SK-N-SH (cell line): ENCODE results near the gene GLA. TPM values are rescaled to one million over a fixed set of nuclear protein-coding genes. Genes with fewer than 3 reads are reported as not detected.

ENCODE experiments used
- CTCF ChIA-PET: fragments of 300-600, 350-600 bp; formaldehyde crosslinking; extraction: SDS; loops from one replicate; lab custom pipeline; 2021; lab: Yijun Ruan, JAX
- POLR2A ChIA-PET: fragments of 350-600 bp; sonication (Branson Sonifier 250); formaldehyde crosslinking; extraction: SDS; loops from one replicate; lab custom pipeline; 2020; ENCODE audit warnings: antibody characterized with exemption, inconsistent platforms; lab: Yijun Ruan, JAX
- DNase-seq: peaks from one replicate; pipeline ENCODE4 v3.0.0; 2012
- H2AFZ ChIP-seq: fragments of 200-600 bp; sonication (generic); 2 replicates; pipeline ENCODE4 v1.8.1; 2016; ENCODE audit warnings: antibody characterized with exemption, mild to moderate bottlenecking, low read depth
- H3F3A ChIP-seq: fragments of 200-600 bp; sonication (generic); replicated peaks from 2 replicates; pipeline ENCODE3; 2016; ENCODE audit warnings: antibody characterized with exemption, mild to moderate bottlenecking; ENCODE audit not compliant: insufficient read depth
- H3K27ac ChIP-seq, 2 experiments: fragments of 200-500 bp in 1 of 2; fragments of 200-600 bp in 1 of 2; sonication (Bioruptor generic) in 1 of 2; sonication (generic), shearing (Covaris generic) in 1 of 2; 2 replicates each; pipeline versions ENCODE4 v1.5.1 to v1.6.1; 2014 to 2016; ENCODE audit warnings: low read depth in 2 of 2, inconsistent platforms in 1 of 2, low read length in 1 of 2, mild to moderate bottlenecking in 1 of 2, mixed read lengths in 1 of 2
- H3K27me3 ChIP-seq: fragments of 200-600 bp; sonication (generic), shearing (Covaris generic); 2 replicates; pipeline ENCODE4 v1.6.1; 2016; ENCODE audit warnings: mixed run types; ENCODE audit not compliant: insufficient read depth
- H3K36me3 ChIP-seq, 2 experiments: fragments of 200-500 bp in 1 of 2; fragments of 200-600 bp in 1 of 2; sonication (Bioruptor generic) in 1 of 2; sonication (generic) in 1 of 2; replicated peaks in 1 of 2; 2 replicates each; pipeline versions ENCODE3 to v1.5.1; 2014 to 2016; ENCODE audit warnings: low read length in 1 of 2, mild to moderate bottlenecking in 1 of 2; ENCODE audit not compliant: insufficient read depth in 2 of 2, control insufficient read depth in 1 of 2
- H3K4me1 ChIP-seq, 2 experiments: fragments of 200-500 bp in 1 of 2; fragments of 200-600 bp in 1 of 2; sonication (Bioruptor generic) in 1 of 2; sonication (generic), shearing (Covaris generic) in 1 of 2; 2 replicates each; pipeline versions ENCODE4 v1.5.1 to v1.6.1; 2014 to 2016; ENCODE audit warnings: low read depth in 1 of 2, low read length in 1 of 2, mixed run types in 1 of 2; ENCODE audit not compliant: insufficient read depth in 2 of 2, control insufficient read depth in 1 of 2
- H3K4me2 ChIP-seq: fragments of 200-600 bp; sonication (generic), shearing (Covaris generic); 2 replicates; pipeline ENCODE4 v1.6.1; 2017; ENCODE audit warnings: mixed run types
- H3K4me3 ChIP-seq, 2 experiments: fragments of 200-500 bp in 1 of 2; fragments of 200-600 bp in 1 of 2; sonication (Bioruptor generic) in 1 of 2; sonication (generic), shearing (Covaris generic) in 1 of 2; 2 replicates each; pipeline versions ENCODE4 v1.5.1 to v1.8.1; 2014 to 2016; ENCODE audit warnings: low read depth in 2 of 2, inconsistent platforms in 1 of 2, low read length in 1 of 2, mild to moderate bottlenecking in 1 of 2, mixed read lengths in 1 of 2, moderate library complexity in 1 of 2
- H3K79me2 ChIP-seq: fragments of 200-600 bp; sonication (generic); 2 replicates; pipeline ENCODE4 v1.8.1; 2017; ENCODE audit warnings: mild to moderate bottlenecking; ENCODE audit not compliant: insufficient read depth
- H3K9ac ChIP-seq: fragments of 200-600 bp; sonication (generic); 2 replicates; pipeline ENCODE4 v1.6.1; 2017; ENCODE audit warnings: mixed run types
- H3K9me2 ChIP-seq: fragments of 200-600 bp; sonication (generic); 2 replicates; pipeline ENCODE4 v1.6.1; 2017; ENCODE audit warnings: mixed run types
- H3K9me3 ChIP-seq: fragments of 200-600 bp; sonication (generic); 2 replicates; pipeline ENCODE4 v1.6.1; 2017; ENCODE audit warnings: mixed run types, mild to moderate bottlenecking, moderate library complexity
- H4K20me1 ChIP-seq: fragments of 200-600 bp; sonication (generic); 2 replicates; pipeline ENCODE4 v1.6.1; 2017; ENCODE audit warnings: mild to moderate bottlenecking, mixed run types; ENCODE audit not compliant: insufficient read depth
- EZH2phosphoT487 ChIP-seq: fragments of 200-600 bp; sonication (generic); IDR thresholded peaks from 2 replicates; pipeline ENCODE4 v1.6.1; 2017; ENCODE audit warnings: low read depth, mixed run types, mild to moderate bottlenecking, antibody characterized with exemption, moderate library complexity, borderline replicate concordance
- FOXJ3 ChIP-seq: sonication (generic); formaldehyde crosslinking; IDR thresholded peaks from 2 replicates; pipeline ENCODE4 v1.5.1; 2020; ENCODE audit warnings: mild to moderate bottlenecking, missing genetic modification reagents
- FOXM1 ChIP-seq: IDR thresholded peaks from 2 replicates; pipeline ENCODE4 v1.4.0; 2012; ENCODE audit warnings: low read depth, mild to moderate bottlenecking
- IRF3 ChIP-seq: fragments of 150-350 bp; IDR thresholded peaks from 2 replicates; pipeline ENCODE4 v1.6.1; 2016; ENCODE audit warnings: mild to moderate bottlenecking, low read depth, low read length
- MEF2A ChIP-seq: IDR thresholded peaks from 2 replicates; pipeline ENCODE4 v1.4.0; 2012; ENCODE audit warnings: low read depth, borderline replicate concordance
- PBX3 ChIP-seq: IDR thresholded peaks from 2 replicates; pipeline ENCODE4; 2012
- POLR2AphosphoS5 ChIP-seq: IDR thresholded peaks from 2 replicates; pipeline ENCODE4 v1.6.1; 2012; ENCODE audit warnings: low read depth, low read length
- RAD21 ChIP-seq: IDR thresholded peaks from 2 replicates; pipeline ENCODE4 v1.6.1; 2012; ENCODE audit warnings: mild to moderate bottlenecking, low read length
- RCOR1 ChIP-seq: fragments of 150-350 bp; IDR thresholded peaks from 2 replicates; pipeline ENCODE4 v1.6.1; 2017; ENCODE audit warnings: antibody characterized with exemption, low read length
- RFX5 ChIP-seq: IDR thresholded peaks from 2 replicates; pipeline ENCODE4 v1.6.1; 2012; ENCODE audit warnings: mild to moderate bottlenecking, improper control_type of control experiment, low read length
- TAF1 ChIP-seq: IDR thresholded peaks from 2 replicates; pipeline ENCODE4 v1.6.1; 2012; ENCODE audit warnings: low read depth, mild to moderate bottlenecking, low read length, moderate library complexity, borderline replicate concordance
- USF1 ChIP-seq: IDR thresholded peaks from 2 replicates; pipeline ENCODE4 v1.4.0; 2012; ENCODE audit warnings: low read depth, borderline replicate concordance
- USF2 ChIP-seq: fragments of 150-350 bp; IDR thresholded peaks from 2 replicates; pipeline ENCODE4 v1.6.1; 2017; ENCODE audit warnings: antibody characterized with exemption, low read length, low read depth, borderline replicate concordance
- YY1 ChIP-seq: IDR thresholded peaks from 2 replicates; pipeline ENCODE4 v1.4.0; 2012; ENCODE audit warnings: low read depth, mild to moderate bottlenecking
- WGBS: methylation state at CpG from one replicate; pipeline ENCODE4 v1.1.6; 2017; ENCODE audit warnings: low lambda C conversion rate; 5-methylcytosine and 5-hydroxymethylcytosine counted together
- polyA plus RNA-seq, 3 experiments: library from polyadenylated mRNA; depleted of rRNA; stranded (reverse); fragments of >200 nt; gene quantifications; 2 replicates each; pipeline ENCODE4 v1.2.3, GENCODE V29; 2012

The GLA gene
- polyA plus RNA-seq, 1 of the 3 experiments (the other 2 are of a cell fraction) = 20.4 TPM

GRCh38 chrX:101369687-101370086 is 38.0 kb downstream of the GLA start:
- H3K4me2 ChIP-seq = no peak overlapping the region
- no peaks in the 10 kb centered on the region for H3K9me3 ChIP-seq
- no peak overlapping the region for H3K27ac ChIP-seq
- peaks cover 7% of the 10 kb centered on the region; the same call in 1 of the 2 replicates for H3K27me3 ChIP-seq
- H4K20me1 ChIP-seq = no peaks in the 10 kb centered on the region
- no peak for DNase-seq
- 33% methylated on average over 6 of the region's 6 CpGs for WGBS
- H3F3A ChIP-seq = no peaks in the 10 kb centered on the region
- no peak overlapping the region for H2AFZ ChIP-seq
- no peaks in the 10 kb centered on the region for H3K4me1 ChIP-seq
- no peaks in the 10 kb centered on the region for H3K9me2 ChIP-seq
- no peak overlapping the region for H3K9ac ChIP-seq
- H3K4me3 ChIP-seq = no peak overlapping the region
- POLR2A ChIA-PET = interaction anchor here (2.3 kb wide), 1 partner anchor 21 kb away, joined by 5 read pairs; the partner anchor contains the start of gene RPL36A
- H3K36me3 ChIP-seq = no peaks in the 10 kb centered on the region
- CTCF ChIA-PET = interaction anchor here (0.7 kb wide), 1 partner anchor 21 kb away, joined by 3 read pairs; the partner anchor contains the start of gene RPL36A
- no peaks in the 10 kb centered on the region for H3K79me2 ChIP-seq
- TF ChIP-seq RCOR1 (no peak), FOXM1 (no peak), PBX3 (no peak), IRF3 (no peak), RFX5 (no peak), RAD21 (no peak), EZH2phosphoT487 (no peak), FOXJ3 (CRISPR knock-in tag) (no peak), POLR2AphosphoS5 (no peak), TAF1 (no peak), YY1 (no peak), USF2 (no peak), USF1 (no peak), MEF2A (no peak)
